Activated naive CD4-positive, alpha-beta T cell treated with anti-CD3 and anti-CD28 coated beads for 36 hours (primary cell): Measurements from ENCODE around the gene NOL12. TPM values are rescaled to one million over a fixed set of nuclear protein-coding genes. Genes with fewer than 3 reads are reported as not detected.

Source experiments
- total RNA-seq, 2 experiments: library from RNA; stranded (reverse); gene quantifications; one replicate each; pipeline ENCODE4 v1.2.3, GENCODE V29; 2021

NOL12 gene
- total RNA-seq, 2 experiments from 2014 or later = 26.7 to 30.4 TPM

Other genes with a start within 250 kb of the NOL12 start
- gene MFNG, start 200.0 kb upstream of the NOL12 start, total RNA-seq = 10 to 100 TPM; 83.1 to 90.9 TPM
- not detected for gene CARD10, start 166.9 kb upstream of the NOL12 start, total RNA-seq
- 1 to 10 TPM; 1.9 to 2.8 TPM for gene CDC42EP1, start 125.9 kb upstream of the NOL12 start, total RNA-seq
- not detected for gene LGALS2, start 106.3 kb upstream of the NOL12 start, total RNA-seq
- gene GGA1, start 77.5 kb upstream of the NOL12 start, total RNA-seq = 10 to 100 TPM; 46.1 to 49.1 TPM
- gene SH3BP1, start 46.7 kb upstream of the NOL12 start, total RNA-seq = 10 to 100 TPM; 45.9 to 51.0 TPM
- gene PDXP, start 27.6 kb upstream of the NOL12 start, total RNA-seq = 10 to 100 TPM; 17.4 to 19.2 TPM
- 10 to 100 TPM; 62.7 to 70.2 TPM for gene LGALS1, start 10.7 kb upstream of the NOL12 start, total RNA-seq
- gene TRIOBP, start 10.7 kb downstream of the NOL12 start, total RNA-seq = 10 to 100 TPM; 17.5 to 18.8 TPM
- 10 to 100 TPM; 26.9 to 27.2 TPM for gene GCAT, start 121.6 kb downstream of the NOL12 start, total RNA-seq
- gene GALR3, start 137.0 kb downstream of the NOL12 start, total RNA-seq = not detected
- gene ANKRD54, start 158.0 kb downstream of the NOL12 start, total RNA-seq = 10 to 100 TPM; 13.5 to 15.6 TPM
- gene EIF3L, start 163.1 kb downstream of the NOL12 start, total RNA-seq = 100 to 1,000 TPM; 776 to 797 TPM
- gene MICALL1, start 220.0 kb downstream of the NOL12 start, total RNA-seq = 10 to 100 TPM; 12.0 to 12.9 TPM